K562 (cell line): ENCODE results near the gene PPIA. TPM values are rescaled to one million over a fixed set of nuclear protein-coding genes. Genes with fewer than 3 reads are reported as not detected.

Source experiments
- ATF1 ChIP-seq, 2 experiments: fragments of 450-650 bp in 1 of 2; IDR thresholded peaks; 2 replicates each; pipeline ENCODE4 v1.6.1; 2016; ENCODE audit warnings: missing compliant biosample characterization in 1 of 2, missing genetic modification characterization in 1 of 2
- COPS2 ChIP-seq: fragments of 450-650 bp; conservative IDR thresholded peaks from 2 replicates; pipeline ENCODE4 v1.6.1; 2016; ENCODE audit warnings: mild to moderate bottlenecking, moderate library complexity
- CREB1 ChIP-seq, 2 experiments: sonication (generic) in 1 of 2; formaldehyde crosslinking in 1 of 2; IDR thresholded peaks; 2 replicates each; pipeline versions ENCODE4 v1.6.1 to v1.8.0; 2012 to 2022; ENCODE audit warnings: inconsistent platforms in 1 of 2, mild to moderate bottlenecking in 1 of 2, missing genetic modification reagents in 1 of 2, moderate library complexity in 1 of 2
- EGR1 ChIP-seq: fragments of 450-650 bp; conservative IDR thresholded peaks from 2 replicates; pipeline ENCODE4 v1.6.1; 2017; ENCODE audit warnings: mild to moderate bottlenecking
- ELF2 ChIP-seq: fragments of 250-450 bp; sonication (Bioruptor Pico); IDR thresholded peaks from 2 replicates; pipeline ENCODE4 v1.5.0; 2021; ENCODE audit warnings: mild to moderate bottlenecking
- EP400 ChIP-seq: fragments of 450-650 bp; IDR thresholded peaks from 2 replicates; pipeline ENCODE4 v1.6.1; 2017; ENCODE audit warnings: antibody characterized with exemption, mild to moderate bottlenecking, moderate library complexity
- FOXK2 ChIP-seq, 2 experiments: fragments of 450-650 bp; IDR thresholded peaks in 1 of 2; conservative IDR thresholded peaks in 1 of 2; 2 replicates each; pipeline ENCODE4 v1.6.1; 2016; ENCODE audit warnings: low read depth in 2 of 2, mild to moderate bottlenecking in 1 of 2
- RBFOX2 ChIP-seq: fragments of 200-400 bp; formaldehyde crosslinking; IDR thresholded peaks from 2 replicates; pipeline ENCODE4 v1.6.1; 2017; ENCODE audit warnings: low read depth, mild to moderate bottlenecking, low read length, moderate library complexity
- SAP30 ChIP-seq: fragments of 200-600 bp; sonication (generic); IDR thresholded peaks from 2 replicates; pipeline ENCODE4 v1.6.1; 2012; ENCODE audit warnings: borderline replicate concordance, low read depth, mild to moderate bottlenecking, moderate library complexity, low read length, control low read depth, inconsistent platforms; ENCODE audit not compliant: insufficient read depth, poor library complexity, severe bottlenecking
- ZBTB17 ChIP-seq: fragments of 450-650 bp; formaldehyde crosslinking; IDR thresholded peaks from 2 replicates; pipeline ENCODE4 v1.4.0; 2020; ENCODE audit warnings: mild to moderate bottlenecking
- ZEB2 ChIP-seq: fragments of 450-650 bp; IDR thresholded peaks from 2 replicates; pipeline ENCODE4 v1.6.1; 2016
- ZNF445 ChIP-seq: fragments of 250-450 bp; sonication (Bioruptor Pico); IDR thresholded peaks from 2 replicates; pipeline ENCODE4 v1.4.0; 2020; ENCODE audit warnings: low read depth, mild to moderate bottlenecking, moderate library complexity
- ZNF589 ChIP-seq: fragments of 200-800 bp; sonication (Bioruptor generic); IDR thresholded peaks from 2 replicates; pipeline ENCODE4 v1.6.1; 2016; ENCODE audit warnings: low read depth, missing genetic modification characterization, missing compliant biosample characterization
- polyA plus RNA-seq, 8 experiments: library from polyadenylated mRNA; depleted of rRNA in 4 of 8; stranded (reverse) in 5 of 8; unstranded in 3 of 8; fragments of >200 nt; fragmentation: Nextera tagmentation in 2 of 8; fragmentation: Illumina TruSeq in 1 of 8; extraction: Ambion mirVana in 2 of 8; extraction: Trizol in 1 of 8; gene quantifications; 2 replicates each; pipeline versions ENCODE4 v1.2.1 to v1.2.3, GENCODE V29; 2011 to 2014; ENCODE audit warnings: inconsistent platforms in 1 of 8, missing spikeins in 1 of 8
- total RNA-seq, 7 experiments: library from RNA; depleted of rRNA in 6 of 7; stranded (reverse); fragments of >200 nt in 6 of 7; fragmentation: Illumina TruSeq in 2 of 7; extraction: Trizol in 2 of 7; gene quantifications; 2 replicates each; pipeline versions ENCODE4 v1.2.1 to v1.2.3, GENCODE V29; 2011 to 2021; ENCODE audit warnings: low replicate concordance in 1 of 7
- TF ChIP-seq, protein P1 (sequence below): IDR thresholded peaks from 3 replicates; pipeline ENCODE4 v1.6.1; 2011; ENCODE audit warnings: borderline replicate concordance, mild to moderate bottlenecking, moderate library complexity; ENCODE audit not compliant: insufficient read length; ENCODE audit errors: extremely low read depth
- TF ChIP-seq, protein P2 (sequence below): sonication (generic); formaldehyde crosslinking; IDR thresholded peaks from 2 replicates; pipeline ENCODE4 v1.8.1; 2023; ENCODE audit warnings: mild to moderate bottlenecking, missing genetic modification reagents, moderate library complexity
- TF ChIP-seq, protein P3 (sequence below): sonication (generic); formaldehyde crosslinking; IDR thresholded peaks from 2 replicates; pipeline ENCODE4 v1.8.1; 2023; ENCODE audit warnings: mild to moderate bottlenecking, missing genetic modification reagents
- TF ChIP-seq, protein P4 (sequence below), 2 experiments: fragments of 200-800 bp in 1 of 2; sonication (Bioruptor generic) in 1 of 2; sonication (generic) in 1 of 2; formaldehyde crosslinking in 1 of 2; IDR thresholded peaks in 1 of 2; conservative IDR thresholded peaks in 1 of 2; 2 replicates each; pipeline versions ENCODE4 v1.5.0 to v1.6.1; 2016 to 2020; ENCODE audit warnings: missing compliant biosample characterization in 1 of 2, missing genetic modification characterization in 1 of 2, missing genetic modification reagents in 1 of 2

Gene PPIA
- total and polyA plus RNA-seq, 9 of the 15 experiments (the other 6 are each of a cell fraction or from before 2014, with no cell fraction given), result 2,583 to 7,504 (median 3,973) TPM

DNA sequence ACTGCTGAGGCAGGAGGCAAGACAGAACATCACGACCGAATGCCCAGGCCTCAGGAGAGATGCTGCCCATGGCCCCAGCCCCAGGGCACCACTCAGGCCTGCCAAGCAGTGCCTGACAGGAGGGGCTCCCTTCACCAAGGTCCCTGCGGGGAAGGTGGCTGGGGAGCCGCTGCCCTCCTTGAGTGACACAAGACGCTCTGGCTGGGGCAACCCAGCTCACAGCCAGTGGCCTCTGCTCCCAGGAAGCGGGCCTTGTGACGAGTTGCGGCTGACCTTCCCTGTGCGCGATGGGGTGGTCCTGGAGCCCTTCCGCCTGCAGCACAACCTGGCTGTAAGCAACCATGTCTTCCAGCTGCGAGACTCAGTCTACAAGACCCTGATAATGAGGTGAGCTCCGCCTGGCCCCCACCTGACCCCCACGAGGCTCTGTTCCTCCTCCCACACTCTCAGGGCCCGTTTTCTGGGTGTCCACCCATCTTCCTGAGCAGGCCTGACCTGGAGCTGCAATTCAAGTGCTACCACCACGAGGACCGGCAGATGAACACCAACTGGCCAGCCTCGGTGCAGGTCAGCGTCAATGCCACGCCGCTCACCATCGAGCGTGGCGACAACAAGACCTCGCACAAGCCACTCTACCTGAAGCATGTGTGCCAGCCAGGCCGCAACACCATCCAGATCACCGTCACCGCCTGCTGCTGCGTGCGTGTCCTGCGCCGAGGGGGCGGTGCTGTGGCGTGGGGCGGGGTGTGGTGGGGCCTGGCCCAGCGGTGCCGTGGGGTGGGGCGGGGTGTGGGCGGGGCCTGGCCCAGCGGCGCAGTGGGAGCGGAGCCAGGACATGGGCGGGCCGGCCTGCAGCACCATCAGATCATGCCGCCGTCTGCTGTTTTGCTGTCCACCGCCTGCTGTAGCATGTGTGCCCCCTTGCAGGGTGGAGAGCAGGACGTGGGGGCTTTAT is 35.0 kb upstream of the PPIA start (continued):
- TF ChIP-seq, protein P1, sequence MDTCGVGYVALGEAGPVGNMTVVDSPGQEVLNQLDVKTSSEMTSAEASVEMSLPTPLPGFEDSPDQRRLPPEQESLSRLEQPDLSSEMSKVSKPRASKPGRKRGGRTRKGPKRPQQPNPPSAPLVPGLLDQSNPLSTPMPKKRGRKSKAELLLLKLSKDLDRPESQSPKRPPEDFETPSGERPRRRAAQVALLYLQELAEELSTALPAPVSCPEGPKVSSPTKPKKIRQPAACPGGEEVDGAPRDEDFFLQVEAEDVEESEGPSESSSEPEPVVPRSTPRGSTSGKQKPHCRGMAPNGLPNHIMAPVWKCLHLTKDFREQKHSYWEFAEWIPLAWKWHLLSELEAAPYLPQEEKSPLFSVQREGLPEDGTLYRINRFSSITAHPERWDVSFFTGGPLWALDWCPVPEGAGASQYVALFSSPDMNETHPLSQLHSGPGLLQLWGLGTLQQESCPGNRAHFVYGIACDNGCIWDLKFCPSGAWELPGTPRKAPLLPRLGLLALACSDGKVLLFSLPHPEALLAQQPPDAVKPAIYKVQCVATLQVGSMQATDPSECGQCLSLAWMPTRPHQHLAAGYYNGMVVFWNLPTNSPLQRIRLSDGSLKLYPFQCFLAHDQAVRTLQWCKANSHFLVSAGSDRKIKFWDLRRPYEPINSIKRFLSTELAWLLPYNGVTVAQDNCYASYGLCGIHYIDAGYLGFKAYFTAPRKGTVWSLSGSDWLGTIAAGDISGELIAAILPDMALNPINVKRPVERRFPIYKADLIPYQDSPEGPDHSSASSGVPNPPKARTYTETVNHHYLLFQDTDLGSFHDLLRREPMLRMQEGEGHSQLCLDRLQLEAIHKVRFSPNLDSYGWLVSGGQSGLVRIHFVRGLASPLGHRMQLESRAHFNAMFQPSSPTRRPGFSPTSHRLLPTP, result no peak
- TF ChIP-seq SAP30 (peak; percentile 25), FOXK2 (conservative IDR thresholded peaks at IDR 0.05 in 1 of 2, IDR thresholded peaks at IDR 0.05 in 1 of 2; ENCODE audit: low read depth in 2 of 2) (peak; percentile 33 to 45; a peak in 2 of 4 replicates), ZNF589 (peak; percentile 46; the same call in 1 of the 2 replicates), ELF2 (CRISPR knock-in tag) (peak; percentile 16; the same call in 1 of the 2 replicates), ZEB2 (no peak), RBFOX2 (peak; percentile 75), ZBTB17 (peak; percentile 64; the same call in 1 of the 2 replicates), EGR1 (peak; percentile 23; the same call in 1 of the 2 replicates), COPS2 (no peak), ZNF445 (CRISPR knock-in tag) (no peak), ATF1 (CRISPR knock-in tag; IDR thresholded peaks at IDR 0.05) (peak; percentile 39; the same call in 1 of the 2 replicates), ATF1 (tag; IDR thresholded peaks at IDR 0.05) (peak; percentile 77), EP400 (peak; percentile 89), CREB1 (IDR thresholded peaks at IDR 0.05) (peak; percentile 89), CREB1 (CRISPR knock-in tag; IDR thresholded peaks at IDR 0.05) (peak; percentile 80)
- TF ChIP-seq, protein P2, sequence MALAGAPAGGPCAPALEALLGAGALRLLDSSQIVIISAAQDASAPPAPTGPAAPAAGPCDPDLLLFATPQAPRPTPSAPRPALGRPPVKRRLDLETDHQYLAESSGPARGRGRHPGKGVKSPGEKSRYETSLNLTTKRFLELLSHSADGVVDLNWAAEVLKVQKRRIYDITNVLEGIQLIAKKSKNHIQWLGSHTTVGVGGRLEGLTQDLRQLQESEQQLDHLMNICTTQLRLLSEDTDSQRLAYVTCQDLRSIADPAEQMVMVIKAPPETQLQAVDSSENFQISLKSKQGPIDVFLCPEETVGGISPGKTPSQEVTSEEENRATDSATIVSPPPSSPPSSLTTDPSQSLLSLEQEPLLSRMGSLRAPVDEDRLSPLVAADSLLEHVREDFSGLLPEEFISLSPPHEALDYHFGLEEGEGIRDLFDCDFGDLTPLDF (CRISPR knock-in tag), result 0 out of 2 replicates have a peak, but pooled peaks have one; percentile 23
- TF ChIP-seq, protein P3, sequence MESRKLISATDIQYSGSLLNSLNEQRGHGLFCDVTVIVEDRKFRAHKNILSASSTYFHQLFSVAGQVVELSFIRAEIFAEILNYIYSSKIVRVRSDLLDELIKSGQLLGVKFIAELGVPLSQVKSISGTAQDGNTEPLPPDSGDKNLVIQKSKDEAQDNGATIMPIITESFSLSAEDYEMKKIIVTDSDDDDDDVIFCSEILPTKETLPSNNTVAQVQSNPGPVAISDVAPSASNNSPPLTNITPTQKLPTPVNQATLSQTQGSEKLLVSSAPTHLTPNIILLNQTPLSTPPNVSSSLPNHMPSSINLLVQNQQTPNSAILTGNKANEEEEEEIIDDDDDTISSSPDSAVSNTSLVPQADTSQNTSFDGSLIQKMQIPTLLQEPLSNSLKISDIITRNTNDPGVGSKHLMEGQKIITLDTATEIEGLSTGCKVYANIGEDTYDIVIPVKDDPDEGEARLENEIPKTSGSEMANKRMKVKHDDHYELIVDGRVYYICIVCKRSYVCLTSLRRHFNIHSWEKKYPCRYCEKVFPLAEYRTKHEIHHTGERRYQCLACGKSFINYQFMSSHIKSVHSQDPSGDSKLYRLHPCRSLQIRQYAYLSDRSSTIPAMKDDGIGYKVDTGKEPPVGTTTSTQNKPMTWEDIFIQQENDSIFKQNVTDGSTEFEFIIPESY (CRISPR knock-in tag), result peak; percentile 35; the same call in 1 of the 2 replicates
- TF ChIP-seq, protein P4, sequence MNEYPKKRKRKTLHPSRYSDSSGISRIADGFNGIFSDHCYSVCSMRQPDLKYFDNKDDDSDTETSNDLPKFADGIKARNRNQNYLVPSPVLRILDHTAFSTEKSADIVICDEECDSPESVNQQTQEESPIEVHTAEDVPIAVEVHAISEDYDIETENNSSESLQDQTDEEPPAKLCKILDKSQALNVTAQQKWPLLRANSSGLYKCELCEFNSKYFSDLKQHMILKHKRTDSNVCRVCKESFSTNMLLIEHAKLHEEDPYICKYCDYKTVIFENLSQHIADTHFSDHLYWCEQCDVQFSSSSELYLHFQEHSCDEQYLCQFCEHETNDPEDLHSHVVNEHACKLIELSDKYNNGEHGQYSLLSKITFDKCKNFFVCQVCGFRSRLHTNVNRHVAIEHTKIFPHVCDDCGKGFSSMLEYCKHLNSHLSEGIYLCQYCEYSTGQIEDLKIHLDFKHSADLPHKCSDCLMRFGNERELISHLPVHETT (CRISPR knock-in tag; conservative IDR thresholded peaks at IDR 0.05 in 1 of 2, IDR thresholded peaks at IDR 0.05 in 1 of 2), result peak in 1 of 2 experiments; percentile 47; a peak in 1 of 4 replicates
